H9 (cell line): ENCODE data around the gene GFPT2. TPM values are rescaled to one million over a fixed set of nuclear protein-coding genes. Genes with fewer than 3 reads are reported as not detected.

ENCODE experiments used
- DNase-seq: peaks from one replicate; pipeline ENCODE4 v3.0.0-alpha.2; 2017
- H2AFZ ChIP-seq: one replicate; pipeline ENCODE4 v1.6.1; 2013; ENCODE audit warnings: mild to moderate bottlenecking, low read length, control low read depth, moderate library complexity
- H2AK5ac ChIP-seq: 2 replicates; pipeline ENCODE4 v1.6.1; 2013; ENCODE audit warnings: low read length, control low read depth, mixed read lengths; ENCODE audit not compliant: insufficient read length
- H2BK120ac ChIP-seq: one replicate; pipeline ENCODE4 v1.6.1; 2013; ENCODE audit warnings: low read depth, mild to moderate bottlenecking, low read length, control low read depth, inconsistent platforms; ENCODE audit not compliant: poor library complexity, severe bottlenecking
- H2BK12ac ChIP-seq: 2 replicates; pipeline ENCODE4 v1.6.1; 2013; ENCODE audit warnings: low read length, control low read depth, mixed read lengths, low read depth; ENCODE audit not compliant: insufficient read length
- H2BK15ac ChIP-seq: 2 replicates; pipeline ENCODE4 v1.6.1; 2013; ENCODE audit warnings: low read depth, low read length, control low read depth
- H2BK20ac ChIP-seq: one replicate; pipeline ENCODE4 v1.6.1; 2013; ENCODE audit warnings: low read depth, mild to moderate bottlenecking, low read length, control low read depth, inconsistent platforms; ENCODE audit not compliant: poor library complexity, severe bottlenecking
- H2BK5ac ChIP-seq: 2 replicates; pipeline ENCODE4 v1.6.1; 2013; ENCODE audit warnings: low read length, control low read depth, mixed read lengths; ENCODE audit not compliant: insufficient read length
- H3K14ac ChIP-seq: 2 replicates; pipeline ENCODE4 v1.6.1; 2013; ENCODE audit warnings: low read length, control low read depth; ENCODE audit not compliant: insufficient read depth
- H3K18ac ChIP-seq: 2 replicates; pipeline ENCODE4 v1.6.1; 2013; ENCODE audit warnings: low read depth, mild to moderate bottlenecking, mixed read lengths, low read length, control low read depth; ENCODE audit not compliant: insufficient read length
- H3K23ac ChIP-seq: 2 replicates; pipeline ENCODE4 v1.6.1; 2013; ENCODE audit warnings: low read length, control low read depth, mixed read lengths, low read depth; ENCODE audit not compliant: insufficient read length
- H3K23me2 ChIP-seq: 2 replicates; pipeline ENCODE4 v1.6.1; 2013; ENCODE audit warnings: low read depth, mild to moderate bottlenecking, mixed read lengths, low read length, control low read depth; ENCODE audit not compliant: insufficient read length, poor library complexity, severe bottlenecking
- H3K27ac ChIP-seq: 2 replicates; pipeline ENCODE4 v1.5.1; 2013; ENCODE audit warnings: low read length, control low read depth, mixed read lengths, low read depth; ENCODE audit not compliant: insufficient read length
- H3K27me3 ChIP-seq: 2 replicates; pipeline ENCODE4 v1.6.1; 2013; ENCODE audit warnings: low read length, control low read depth, inconsistent platforms; ENCODE audit not compliant: insufficient read depth
- H3K4ac ChIP-seq: 2 replicates; pipeline ENCODE4 v1.6.1; 2013; ENCODE audit warnings: low read depth, mild to moderate bottlenecking, control low read depth, inconsistent platforms, low read length, moderate library complexity
- H3K4me1 ChIP-seq: 2 replicates; pipeline ENCODE4 v1.6.1; 2013; ENCODE audit warnings: low read length, control low read depth, inconsistent platforms; ENCODE audit not compliant: insufficient read depth
- H3K4me2 ChIP-seq: 2 replicates; pipeline ENCODE4 v1.6.1; 2013; ENCODE audit warnings: low read length, control low read depth, mixed read lengths; ENCODE audit not compliant: insufficient read length, insufficient read depth
- H3K56ac ChIP-seq: 2 replicates; pipeline ENCODE4 v1.6.1; 2013; ENCODE audit warnings: low read depth, mild to moderate bottlenecking, mixed read lengths, low read length, control low read depth; ENCODE audit not compliant: insufficient read length
- H3K79me1 ChIP-seq: 2 replicates; pipeline ENCODE4 v1.6.1; 2013; ENCODE audit warnings: low read depth, mild to moderate bottlenecking, moderate library complexity, low read length, control low read depth, inconsistent platforms; ENCODE audit not compliant: insufficient read depth, poor library complexity, severe bottlenecking
- H3K79me2 ChIP-seq: 2 replicates; pipeline ENCODE4 v1.6.1; 2013; ENCODE audit warnings: low read length, control low read depth, inconsistent platforms; ENCODE audit not compliant: insufficient read depth
- H3K9ac ChIP-seq: 2 replicates; pipeline ENCODE4 v1.6.1; 2013; ENCODE audit warnings: low read length, control low read depth, mixed read lengths; ENCODE audit not compliant: insufficient read length; ENCODE audit errors: extremely low read depth
- H3K9me3 ChIP-seq: one replicate; pipeline ENCODE4 v1.6.1; 2013; ENCODE audit warnings: low read depth, low read length, inconsistent platforms; ENCODE audit not compliant: control insufficient read depth
- H3T11ph ChIP-seq: one replicate; pipeline ENCODE4 v1.6.1; 2013; ENCODE audit warnings: mild to moderate bottlenecking, low read length, control low read depth, inconsistent platforms
- H4K20me1 ChIP-seq: one replicate; pipeline ENCODE4 v1.6.1; 2013; ENCODE audit not compliant: control insufficient read depth, insufficient read length, insufficient read depth
- H4K5ac ChIP-seq: 2 replicates; pipeline ENCODE4 v1.6.1; 2013; ENCODE audit warnings: low read depth, mild to moderate bottlenecking, mixed read lengths, low read length, control low read depth; ENCODE audit not compliant: insufficient read length
- H4K8ac ChIP-seq: replicated peaks from 2 replicates; pipeline ENCODE4 v1.6.1; 2013; ENCODE audit warnings: low read length, control low read depth, mixed read lengths, low read depth; ENCODE audit not compliant: insufficient read length
- H4K91ac ChIP-seq: 2 replicates; pipeline ENCODE4 v1.6.1; 2013; ENCODE audit warnings: low read depth, mild to moderate bottlenecking, moderate library complexity, mixed read lengths, low read length, control low read depth; ENCODE audit not compliant: insufficient read length
- H3K27ac Mint-ChIP-seq, 3 experiments: 2 replicates in 2 of 3; 3 replicates in 1 of 3; pipeline ENCODE4 v1.8.0; 2020 to 2021; ENCODE audit warnings: mixed read lengths in 3 of 3, mild to moderate bottlenecking in 1 of 3, moderate library complexity in 1 of 3
- H3K27me3 Mint-ChIP-seq: 2 replicates; pipeline ENCODE4 v1.8.0; 2021; ENCODE audit warnings: low read depth, mild to moderate bottlenecking, moderate library complexity, mixed read lengths
- H3K36me3 Mint-ChIP-seq, 3 experiments: 2 replicates in 2 of 3; 3 replicates in 1 of 3; pipeline ENCODE4 v1.8.0; 2020 to 2021; ENCODE audit warnings: low read depth in 3 of 3, mixed read lengths in 3 of 3; ENCODE audit not compliant: insufficient read depth in 1 of 3
- H3K4me1 Mint-ChIP-seq, 2 experiments: 2 replicates each; pipeline ENCODE4 v1.8.0; 2020; ENCODE audit warnings: mixed read lengths in 2 of 2
- H3K4me3 Mint-ChIP-seq, 2 experiments: 2 replicates in 1 of 2; 3 replicates in 1 of 2; pipeline ENCODE4 v1.8.0; 2020 to 2021; ENCODE audit warnings: mild to moderate bottlenecking in 2 of 2, mixed read lengths in 2 of 2, moderate library complexity in 1 of 2
- H3K9me3 Mint-ChIP-seq, 2 experiments: 2 replicates in 1 of 2; 3 replicates in 1 of 2; pipeline ENCODE4 v1.8.0; 2020; ENCODE audit warnings: mild to moderate bottlenecking in 2 of 2, mixed read lengths in 2 of 2, moderate library complexity in 1 of 2
- WGBS: extraction: QIAGEN DNeasy Blood & Tissue Kit; methylation state at CpG from one replicate; pipeline ENCODE4 v1.1.7; 2013; ENCODE audit warnings: missing lambda C conversion rate, low lambda C conversion rate, mixed read lengths; ENCODE audit not compliant: insufficient read length; ENCODE audit errors: extremely low coverage; 5-methylcytosine and 5-hydroxymethylcytosine counted together
- total RNA-seq: library from RNA; stranded (reverse); gene quantifications from 2 replicates; pipeline ENCODE4 v1.2.1, GENCODE V29; 2021
- TF ChIP-seq, protein P1 (sequence below): fragments of 200-600 bp; sonication (generic); conservative IDR thresholded peaks from 3 replicates; pipeline ENCODE4 v1.8.0; 2021; ENCODE audit warnings: antibody characterized with exemption, mild to moderate bottlenecking

The GFPT2 gene
- total RNA-seq, 1 experiment from 2014 or later, result 89.8 TPM

DNA sequence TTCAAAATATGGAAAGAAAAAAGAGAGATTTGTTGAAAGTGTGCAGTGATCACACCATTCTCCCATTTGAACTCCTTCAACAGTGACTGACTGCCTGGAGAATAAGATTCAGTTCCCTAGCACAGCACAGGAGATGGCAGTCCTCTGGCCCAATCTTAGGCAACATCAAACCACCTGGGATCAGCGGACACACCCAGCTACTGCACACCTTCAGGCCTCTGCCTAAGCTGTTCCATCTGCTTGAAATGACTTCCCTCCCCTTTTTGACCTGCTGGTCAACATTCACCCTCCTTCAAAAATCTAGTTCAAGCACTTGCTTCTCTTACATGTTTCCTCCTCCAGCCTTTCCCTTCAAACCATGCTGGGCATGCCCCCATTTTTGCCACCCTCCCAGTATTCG, 65.7 kb downstream of the GFPT2 start:
- H3K23me2 ChIP-seq, result peaks cover 2% of the 10 kb centered on the region
- H3T11ph ChIP-seq, result no peak overlapping the region
- no peak overlapping the region for H2BK12ac ChIP-seq
- no peak overlapping the region for H3K23ac ChIP-seq
- Mint-ChIP-seq H3K36me3 (peaks cover 26 to 29% (median 26%) of the 10 kb centered on the region in 3 experiments), H3K4me1 (peaks cover 21 to 35% of the 10 kb centered on the region in 2 experiments), H3K4me3 (no peak overlapping the region), H3K27ac (peak overlapping the region in 1 of 3 experiments; percentile 8; a peak in 1 of 7 replicates), H3K9me3 (peaks cover 0 to 2% of the 10 kb centered on the region in 2 experiments; a peak in 2 of 5 replicates), H3K27me3 (no peaks in the 10 kb centered on the region)
- no CpG with 5 or more reads among the region's 2 CpGs for WGBS
- H3K18ac ChIP-seq, result no peak overlapping the region
- H3K27me3 ChIP-seq, result no peaks in the 10 kb centered on the region
- H2BK120ac ChIP-seq, result no peak overlapping the region
- no peak overlapping the region for H2AK5ac ChIP-seq
- no peaks in the 10 kb centered on the region for H4K20me1 ChIP-seq
- TF ChIP-seq, protein P1, sequence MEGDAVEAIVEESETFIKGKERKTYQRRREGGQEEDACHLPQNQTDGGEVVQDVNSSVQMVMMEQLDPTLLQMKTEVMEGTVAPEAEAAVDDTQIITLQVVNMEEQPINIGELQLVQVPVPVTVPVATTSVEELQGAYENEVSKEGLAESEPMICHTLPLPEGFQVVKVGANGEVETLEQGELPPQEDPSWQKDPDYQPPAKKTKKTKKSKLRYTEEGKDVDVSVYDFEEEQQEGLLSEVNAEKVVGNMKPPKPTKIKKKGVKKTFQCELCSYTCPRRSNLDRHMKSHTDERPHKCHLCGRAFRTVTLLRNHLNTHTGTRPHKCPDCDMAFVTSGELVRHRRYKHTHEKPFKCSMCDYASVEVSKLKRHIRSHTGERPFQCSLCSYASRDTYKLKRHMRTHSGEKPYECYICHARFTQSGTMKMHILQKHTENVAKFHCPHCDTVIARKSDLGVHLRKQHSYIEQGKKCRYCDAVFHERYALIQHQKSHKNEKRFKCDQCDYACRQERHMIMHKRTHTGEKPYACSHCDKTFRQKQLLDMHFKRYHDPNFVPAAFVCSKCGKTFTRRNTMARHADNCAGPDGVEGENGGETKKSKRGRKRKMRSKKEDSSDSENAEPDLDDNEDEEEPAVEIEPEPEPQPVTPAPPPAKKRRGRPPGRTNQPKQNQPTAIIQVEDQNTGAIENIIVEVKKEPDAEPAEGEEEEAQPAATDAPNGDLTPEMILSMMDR, result no peak
- peaks cover 4% of the 10 kb centered on the region for H3K79me1 ChIP-seq
- no peaks in the 10 kb centered on the region for H3K9me3 ChIP-seq
- H3K14ac ChIP-seq, result no peak overlapping the region
- H4K91ac ChIP-seq, result no peak overlapping the region
- no peak overlapping the region for H2BK15ac ChIP-seq
- no peak overlapping the region for H3K4me2 ChIP-seq
- H2BK5ac ChIP-seq, result no peak overlapping the region
- H2AFZ ChIP-seq, result no peak overlapping the region
- H3K56ac ChIP-seq, result no peak overlapping the region
- H3K27ac ChIP-seq, result no peak overlapping the region
- no peak overlapping the region for H2BK20ac ChIP-seq
- no peak overlapping the region for H4K5ac ChIP-seq
- no peak for DNase-seq
- H3K4ac ChIP-seq, result no peak overlapping the region
- H3K4me1 ChIP-seq, result peaks cover 2% of the 10 kb centered on the region; the same call in 1 of the 2 replicates
- no peak overlapping the region for H4K8ac ChIP-seq
- peaks cover 12% of the 10 kb centered on the region; the same call in 1 of the 2 replicates for H3K79me2 ChIP-seq
- H3K9ac ChIP-seq, result no peak overlapping the region
